HG03103 (cell line): ENCODE results near the gene DFFA.
"Not testable (repeated sequence)": the region's sequence is repeated elsewhere in the genome, so short reads cannot be mapped to it uniquely, and the experiment has no call there.

Source experiments
- ATAC-seq: cut with Tn5 transposase; IDR thresholded peaks from one replicate; pipeline ENCODE4 v1.9.1; 2021; ENCODE audit warnings: low read depth; ENCODE audit not compliant: unreplicated experiment

The DFFA gene

DNA sequence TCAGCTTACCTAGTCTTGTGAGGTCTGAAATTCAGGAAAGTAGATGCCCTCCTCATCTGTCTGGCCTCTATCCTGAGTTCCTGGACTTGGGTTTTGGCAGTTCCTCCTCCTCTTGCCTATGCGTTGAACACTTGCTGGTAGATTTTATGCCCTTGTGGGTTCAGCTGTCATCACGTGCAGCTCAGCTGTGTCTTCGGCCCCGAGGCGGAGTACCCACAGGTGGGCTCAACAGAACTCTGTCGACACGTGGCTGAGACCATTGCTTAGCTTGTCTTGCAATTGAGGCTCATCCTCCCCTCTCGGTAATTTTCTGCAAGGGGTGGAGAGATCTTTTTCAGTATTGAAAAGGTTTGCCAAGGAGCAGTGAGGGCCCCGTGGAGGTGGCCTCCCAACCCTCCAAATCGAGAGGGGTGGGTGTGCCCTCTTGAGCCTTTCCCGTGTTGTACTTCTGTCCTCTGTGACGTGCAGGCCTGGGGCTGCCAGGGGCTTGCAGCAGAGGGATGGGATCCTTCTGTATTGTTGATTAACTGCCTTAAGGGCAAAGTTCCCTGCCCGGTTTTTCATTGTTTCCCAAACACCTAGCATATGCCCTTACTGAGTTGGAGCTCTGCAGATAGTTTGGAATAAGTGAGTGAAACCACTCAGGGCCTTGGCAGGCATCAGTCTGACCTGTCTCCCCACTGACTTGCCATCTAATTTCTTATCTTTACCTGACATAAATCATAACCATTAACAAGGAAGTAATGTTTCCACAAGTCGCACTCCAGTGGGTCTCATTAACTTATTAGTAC lies 39.2 kb downstream of the DFFA start:
- no peak for ATAC-seq

DNA sequence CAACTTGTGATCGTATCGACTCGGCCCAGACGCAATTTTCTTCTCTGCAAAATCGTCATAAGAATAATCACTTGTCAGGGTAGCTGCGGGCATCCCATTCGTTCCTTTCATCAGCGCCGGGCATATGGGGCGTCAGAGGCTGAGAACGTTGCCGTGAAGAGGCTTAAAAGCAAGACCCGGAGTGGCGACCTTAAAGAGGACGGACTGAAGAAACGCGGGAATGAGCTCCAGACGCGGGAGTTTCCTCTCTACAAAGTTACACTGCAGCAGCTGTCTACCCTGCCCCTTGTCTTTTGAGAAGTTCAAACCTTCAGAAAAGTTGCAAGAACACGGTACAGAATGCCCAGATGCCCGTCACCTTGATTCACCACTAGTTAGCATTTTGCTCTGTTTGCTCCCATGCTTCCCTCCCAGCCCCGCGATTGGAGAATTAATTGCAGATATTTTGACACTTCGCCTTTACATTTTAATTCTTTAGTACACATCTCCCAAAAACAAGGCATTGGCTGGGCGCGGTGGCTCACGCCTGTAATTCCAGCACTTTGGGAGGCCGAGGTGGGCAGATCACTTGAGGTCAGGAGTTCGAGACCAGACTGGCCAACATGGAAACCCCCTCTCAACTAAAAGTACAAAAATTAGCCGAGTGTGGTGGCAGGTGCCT lies 41.1 kb downstream of the DFFA start:
- no peak for ATAC-seq

DNA sequence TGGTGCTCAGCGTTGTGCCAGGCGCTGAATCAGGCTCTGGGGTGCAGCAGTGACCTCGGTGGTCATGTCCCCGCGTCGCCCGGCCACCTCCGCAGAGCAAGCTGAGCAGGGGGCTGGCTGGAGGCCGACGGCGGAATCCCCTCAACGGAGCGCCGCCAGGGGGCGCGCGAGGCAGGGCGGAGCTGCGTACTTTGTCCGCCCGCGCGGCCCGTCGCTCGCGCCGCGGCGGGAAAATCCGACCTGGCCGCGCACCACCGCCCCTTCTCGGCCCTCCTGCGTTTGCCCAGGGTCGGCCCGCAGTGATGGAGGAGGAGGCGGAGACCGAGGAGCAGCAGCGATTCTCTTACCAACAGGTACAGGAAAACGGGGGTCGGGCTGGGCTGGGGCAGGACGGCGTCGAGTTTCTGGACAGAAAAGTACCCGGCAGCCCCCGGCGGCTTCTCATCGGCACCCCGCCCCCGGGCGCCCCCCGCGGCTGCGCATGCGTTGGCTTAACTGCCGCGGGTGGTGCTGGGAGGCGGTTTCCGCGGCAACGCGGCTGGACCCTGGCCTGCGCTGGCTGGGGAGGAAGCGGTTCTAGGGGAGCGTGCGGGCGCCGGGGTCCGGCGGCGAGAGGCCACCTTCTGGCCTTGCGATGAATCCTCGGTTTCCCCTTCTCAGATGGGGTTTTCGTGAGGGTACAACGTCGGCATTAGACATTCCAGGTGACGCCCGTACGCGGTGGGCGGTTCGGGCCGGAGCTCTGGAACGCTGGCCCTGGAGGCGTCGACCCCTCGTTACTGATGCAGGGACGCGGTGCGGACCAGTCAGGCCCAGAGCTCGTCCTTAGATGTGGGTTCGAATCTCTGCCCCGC lies 41.9 kb downstream of the DFFA start, which contains the start of gene CENPS:
CENPS (plus strand) TSS at position 218 of the 854 bp plus-strand sequence; CDS start at position 303, 85 bp downstream.
- peak; percentile 71 for ATAC-seq

DNA sequence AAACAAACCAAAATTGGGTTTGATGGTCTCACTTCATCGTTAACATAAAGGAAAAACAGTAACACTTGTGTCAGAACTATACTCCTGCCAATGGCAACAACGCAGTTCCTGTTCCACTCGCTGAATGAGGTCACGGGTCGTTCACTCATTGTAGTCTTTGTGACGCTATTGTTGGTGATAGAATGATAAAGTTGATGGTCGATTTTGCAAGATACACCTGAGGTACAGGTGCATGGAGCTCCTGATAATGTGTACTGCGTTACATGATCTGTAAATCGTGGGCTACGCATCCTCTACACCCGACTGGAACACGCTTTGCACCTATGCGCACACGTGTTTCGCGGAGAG lies 42.5 kb downstream of the DFFA start:
- no peak for ATAC-seq

DNA sequence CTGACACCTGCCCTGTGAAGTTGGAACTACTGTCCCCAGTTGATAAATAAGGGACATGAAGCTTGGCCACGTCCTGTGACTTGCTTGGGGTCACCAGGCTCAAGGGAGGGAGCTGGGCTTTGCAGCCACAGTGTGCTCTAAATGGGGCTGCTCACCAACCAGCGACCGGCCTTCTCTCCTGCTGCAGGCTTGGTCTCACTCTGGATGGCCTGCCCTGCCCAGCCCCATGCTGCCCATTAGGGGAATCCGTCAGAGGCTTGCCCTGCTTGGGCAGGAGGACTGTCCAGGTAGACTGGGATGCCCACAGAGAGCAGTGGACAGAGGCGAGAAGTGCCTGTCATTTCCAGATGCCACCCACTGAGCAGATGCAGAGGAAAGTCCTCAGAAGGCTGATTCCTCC lies 43.3 kb downstream of the DFFA start:
- ATAC-seq, result no peak

DNA sequence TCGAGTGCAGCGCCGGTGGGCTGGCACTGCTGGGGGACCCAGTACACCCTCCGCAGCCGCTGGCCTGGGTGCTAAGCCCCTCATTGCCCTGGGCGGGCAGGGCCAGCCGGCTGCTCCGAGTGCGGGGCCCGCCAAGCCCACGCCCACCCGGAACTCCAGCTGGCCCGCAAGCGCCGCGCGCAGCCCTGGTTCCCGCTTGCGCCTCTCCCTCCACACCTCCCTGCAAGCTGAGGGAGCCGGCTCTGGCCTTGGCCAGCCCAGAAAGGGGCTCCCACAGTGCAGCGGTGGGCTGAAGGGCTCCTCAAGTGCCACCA lies 45.8 kb downstream of the DFFA start:
- not testable (repeated sequence) for ATAC-seq

DNA sequence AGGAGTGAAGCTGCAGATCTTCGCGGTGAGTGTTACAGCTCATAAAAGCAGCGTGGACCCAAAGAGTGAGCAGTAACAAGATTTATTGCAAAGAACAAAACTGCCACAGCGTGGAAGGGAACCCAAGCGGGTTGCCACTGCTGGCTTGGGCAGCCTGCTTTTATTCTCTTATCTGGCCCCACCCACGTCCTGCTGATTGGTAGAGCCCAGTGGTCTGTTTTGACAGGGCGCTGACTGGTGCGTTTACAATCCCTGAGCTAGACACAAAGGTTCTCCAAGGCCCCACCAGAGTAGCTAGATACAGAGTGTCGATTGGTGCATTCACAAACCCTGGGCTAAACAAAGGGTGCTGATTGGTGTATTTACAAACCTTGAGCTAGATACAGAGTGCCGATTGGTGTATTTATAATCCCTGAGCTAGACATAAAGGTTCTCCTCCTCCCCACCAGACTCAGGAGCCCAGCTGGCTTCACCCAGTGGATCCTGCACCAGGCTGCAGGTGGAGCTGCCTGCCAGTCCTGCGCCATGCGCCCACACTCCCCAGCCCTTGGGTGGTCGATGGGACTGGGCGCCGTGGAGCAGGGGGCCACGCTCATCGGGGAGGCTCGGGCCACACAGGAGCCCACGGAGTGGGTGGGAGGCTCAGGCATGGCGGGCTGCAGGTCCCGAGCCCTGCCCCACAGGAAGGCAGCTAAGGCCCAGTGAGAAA lies 46.3 kb downstream of the DFFA start:
- not testable (repeated sequence) for ATAC-seq

DNA sequence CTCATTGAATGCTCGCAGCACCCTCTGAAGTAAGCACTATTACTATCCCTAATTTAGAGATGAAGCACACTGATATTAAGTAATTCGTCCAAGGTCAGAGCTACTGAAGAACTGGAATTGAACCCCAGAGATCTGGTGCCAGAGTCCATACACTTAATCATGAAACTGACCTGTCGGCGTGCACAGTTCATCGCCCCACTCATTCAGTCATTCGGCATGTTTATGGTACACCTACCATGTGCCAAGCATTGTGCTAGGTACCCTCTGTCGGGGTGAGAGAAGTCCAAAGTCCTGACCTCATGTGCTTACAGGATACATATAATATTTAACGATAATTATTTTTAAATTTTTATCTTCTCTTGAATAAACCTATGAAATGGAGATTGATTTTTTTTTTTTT lies 47.7 kb downstream of the DFFA start:
- no peak for ATAC-seq

DNA sequence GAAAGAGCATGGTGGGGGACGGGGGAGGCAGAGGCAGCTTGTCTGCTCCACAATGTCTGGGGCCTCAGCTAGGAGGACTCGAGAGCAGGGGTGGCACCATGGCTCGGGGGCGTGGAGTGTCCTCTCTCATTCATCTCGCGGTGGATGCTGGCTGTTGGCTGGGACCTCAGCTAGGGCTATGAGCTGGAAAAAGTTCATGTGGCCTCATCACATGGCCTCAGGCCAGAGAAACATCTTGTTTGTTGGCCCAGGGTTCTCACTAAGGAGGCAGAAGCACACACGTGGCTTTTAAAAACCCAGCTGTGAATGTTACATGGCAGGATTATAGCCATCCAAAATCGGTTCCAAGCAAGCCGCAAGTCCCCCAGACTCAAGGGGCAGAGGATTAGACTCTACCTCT lies 48.3 kb downstream of the DFFA start:
- ATAC-seq, result no peak

DNA sequence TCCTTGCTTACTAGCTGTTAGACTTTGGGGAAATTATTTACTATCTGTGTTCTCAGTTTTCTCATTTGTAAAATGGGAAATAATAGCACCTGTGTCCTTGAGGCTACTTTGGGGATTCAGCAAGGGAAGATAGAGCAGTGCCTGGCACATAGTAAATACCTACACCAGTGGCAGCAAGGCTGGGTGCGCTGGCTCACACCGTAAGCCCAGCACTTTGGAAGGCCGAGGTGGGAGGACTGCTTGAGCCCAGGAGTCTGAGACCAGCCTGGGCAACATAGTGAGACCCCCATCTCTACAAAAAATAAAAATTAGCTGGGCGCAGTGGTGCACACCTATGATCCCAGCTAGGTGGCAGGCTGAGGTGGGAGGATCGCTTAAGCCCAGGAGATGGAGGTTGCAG lies 50.7 kb downstream of the DFFA start:
- no peak for ATAC-seq

DNA sequence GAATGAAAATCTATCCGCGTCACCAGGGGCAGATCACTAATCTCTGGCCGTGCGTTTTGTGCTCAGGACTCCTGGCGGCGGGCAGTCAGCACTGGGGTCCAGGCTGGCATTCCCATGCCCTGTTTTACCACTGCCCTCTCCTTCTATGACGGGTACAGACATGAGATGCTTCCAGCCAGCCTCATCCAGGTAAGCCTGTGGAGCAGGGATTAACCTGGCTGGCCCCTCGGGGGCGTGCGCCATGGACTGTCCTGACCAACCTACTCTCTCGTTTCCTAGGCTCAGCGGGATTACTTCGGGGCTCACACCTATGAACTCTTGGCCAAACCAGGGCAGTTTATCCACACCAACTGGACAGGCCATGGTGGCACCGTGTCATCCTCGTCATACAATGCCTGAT lies 53.0 kb downstream of the DFFA start:
- no peak for ATAC-seq

DNA sequence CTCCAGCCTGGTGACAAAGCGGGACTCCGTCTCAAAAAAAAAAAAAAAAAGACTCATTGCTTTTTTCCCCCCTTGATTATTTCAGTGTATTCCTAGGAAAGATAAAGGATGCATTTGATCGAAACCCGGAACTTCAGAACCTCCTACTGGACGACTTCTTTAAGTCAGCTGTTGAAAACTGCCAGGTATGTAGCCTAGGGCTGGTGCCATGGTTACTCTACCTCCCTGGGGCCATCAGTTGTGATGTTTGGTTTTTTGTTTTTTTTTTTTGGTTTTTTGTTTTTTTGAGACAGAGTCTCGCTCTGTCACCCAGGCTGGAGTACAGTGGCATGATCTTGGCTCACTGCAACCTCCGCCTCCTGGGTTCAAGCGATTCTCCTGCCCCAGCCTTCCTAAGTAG lies 53.6 kb downstream of the DFFA start:
- ATAC-seq, result not testable (repeated sequence)

DNA sequence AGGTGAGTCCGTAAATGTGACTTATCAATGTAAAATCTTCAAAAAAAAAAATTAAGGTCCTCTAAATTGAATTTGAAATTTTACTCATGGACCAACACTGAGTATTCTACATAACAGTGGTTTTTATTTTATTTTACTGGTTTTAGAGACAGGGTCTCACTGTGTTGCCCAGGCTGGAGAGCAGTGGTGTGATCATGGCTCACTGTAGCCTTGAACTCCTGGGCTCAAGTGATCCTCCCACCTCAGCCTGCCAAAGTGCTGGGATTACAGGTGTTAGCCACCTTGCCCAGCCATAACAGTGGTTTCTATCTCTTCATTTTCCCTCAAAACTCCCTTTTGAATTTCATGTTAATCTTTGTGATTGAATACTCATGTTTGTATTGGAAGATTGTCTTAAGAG lies 56.4 kb downstream of the DFFA start:
- not testable (repeated sequence) for ATAC-seq

DNA sequence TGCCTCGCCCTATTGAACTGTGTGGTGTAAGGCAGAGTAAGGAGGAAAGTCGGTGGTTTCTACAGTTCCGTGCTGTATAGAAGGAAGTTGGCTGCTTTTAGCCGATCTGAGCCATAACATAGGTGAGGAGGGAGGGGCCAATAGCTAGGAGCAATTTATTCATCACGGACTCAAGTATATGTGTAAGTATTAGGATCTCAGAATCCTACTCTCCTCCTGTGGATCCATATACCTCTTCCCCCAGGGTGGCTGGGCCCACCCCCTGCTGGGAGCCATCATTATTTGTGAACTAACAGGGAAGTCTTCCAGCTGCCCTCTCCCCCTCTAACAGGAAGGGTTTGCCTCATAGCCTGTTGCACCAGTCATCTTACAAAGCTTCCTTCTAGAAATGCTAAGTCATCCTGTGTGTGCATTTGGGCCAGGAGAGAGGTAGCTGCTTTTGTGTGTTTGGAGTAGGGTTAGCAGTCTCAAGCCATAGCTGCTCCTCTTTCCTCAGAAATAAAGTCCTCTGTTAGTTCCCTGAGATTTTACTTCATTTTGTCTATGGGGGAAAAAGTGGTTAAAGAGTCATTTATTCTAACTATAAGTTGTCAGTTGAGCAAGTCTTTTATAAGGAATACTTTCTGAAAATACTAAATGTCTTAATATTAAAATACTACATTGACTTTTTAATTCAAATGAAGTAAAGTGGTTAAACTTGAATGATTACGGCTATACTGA lies 57.0 kb downstream of the DFFA start:
- no peak for ATAC-seq

DNA sequence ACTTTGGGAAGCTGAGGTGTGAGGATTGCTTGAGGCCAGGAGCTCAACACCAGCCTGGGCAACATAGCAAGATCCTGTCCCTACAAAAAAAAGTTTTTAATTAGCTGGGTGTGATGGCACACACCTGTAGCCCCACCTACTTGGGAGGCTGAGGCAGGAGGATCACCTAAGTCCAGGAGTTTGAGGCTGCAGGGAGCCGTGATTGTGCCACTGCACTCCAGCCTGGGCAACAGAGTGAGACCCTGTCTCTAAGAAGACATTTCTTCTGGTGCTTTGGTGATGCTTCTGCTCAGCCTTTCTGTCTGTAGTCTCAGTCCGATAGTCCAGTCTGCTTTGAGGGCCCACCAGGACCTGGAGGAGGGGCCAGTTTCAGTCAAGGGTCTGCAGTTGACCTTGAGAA lies 65.1 kb downstream of the DFFA start:
- ATAC-seq, result no peak
